22Rv1 (cell line): ENCODE results near the gene DUSP14.

Source experiments
- CTCF ChIP-seq: fragments of 450-650 bp; IDR thresholded peaks from 2 replicates; pipeline ENCODE4 v1.5.1; 2017; ENCODE audit warnings: mild to moderate bottlenecking
- ZFX ChIP-seq: fragments of 450-650 bp; IDR thresholded peaks from 2 replicates; pipeline ENCODE4 v1.6.1; 2017; ENCODE audit warnings: antibody characterized with exemption, borderline replicate concordance

- TF ChIP-seq CTCF (no peak), ZFX (no peak)
These were observed 27.2 kb upstream of the DUSP14 start for GRCh38 chr17:37462492-37462891.
